OCI-LY3 (cell line): ENCODE data around the gene PGA3.
"Not testable (repeated sequence)": the region's sequence is repeated elsewhere in the genome, so short reads cannot be mapped to it uniquely, and the experiment has no call there.

Experiments
- EZH2phosphoT487 ChIP-seq: fragments of 200-600 bp; shearing (Covaris generic); IDR thresholded peaks from 2 replicates; pipeline ENCODE4 v1.6.1; 2018; ENCODE audit warnings: antibody characterized with exemption, mixed run types, low read depth
- TF ChIP-seq, protein P1 (sequence below): fragments of 200-600, 300-600 bp; sonication (generic); IDR thresholded peaks from 2 replicates; pipeline ENCODE4 v1.5.1; 2014; ENCODE audit warnings: antibody characterized with exemption, low read length, low read depth

DNA sequence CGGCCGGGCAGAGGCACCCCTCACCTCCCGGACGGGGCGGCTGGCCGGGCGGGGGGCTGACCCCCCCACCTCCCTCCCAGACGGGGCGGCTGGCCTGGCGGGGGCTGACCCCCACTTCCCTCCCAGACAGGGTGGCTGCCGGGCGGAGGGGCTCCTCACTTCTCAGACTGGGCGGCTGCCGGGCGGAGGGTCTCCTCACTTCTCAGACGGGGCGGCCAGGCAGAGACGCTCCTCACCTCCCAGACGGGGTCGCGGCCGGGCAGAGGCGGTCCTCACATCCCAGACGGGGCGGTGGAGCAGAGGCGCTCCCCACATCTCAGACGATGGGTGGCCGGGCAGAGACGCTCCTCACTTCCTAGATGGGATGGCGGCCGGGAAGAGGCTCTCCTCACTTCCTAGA is 37.0 kb upstream of the PGA3 start:
- TF ChIP-seq, protein P1, sequence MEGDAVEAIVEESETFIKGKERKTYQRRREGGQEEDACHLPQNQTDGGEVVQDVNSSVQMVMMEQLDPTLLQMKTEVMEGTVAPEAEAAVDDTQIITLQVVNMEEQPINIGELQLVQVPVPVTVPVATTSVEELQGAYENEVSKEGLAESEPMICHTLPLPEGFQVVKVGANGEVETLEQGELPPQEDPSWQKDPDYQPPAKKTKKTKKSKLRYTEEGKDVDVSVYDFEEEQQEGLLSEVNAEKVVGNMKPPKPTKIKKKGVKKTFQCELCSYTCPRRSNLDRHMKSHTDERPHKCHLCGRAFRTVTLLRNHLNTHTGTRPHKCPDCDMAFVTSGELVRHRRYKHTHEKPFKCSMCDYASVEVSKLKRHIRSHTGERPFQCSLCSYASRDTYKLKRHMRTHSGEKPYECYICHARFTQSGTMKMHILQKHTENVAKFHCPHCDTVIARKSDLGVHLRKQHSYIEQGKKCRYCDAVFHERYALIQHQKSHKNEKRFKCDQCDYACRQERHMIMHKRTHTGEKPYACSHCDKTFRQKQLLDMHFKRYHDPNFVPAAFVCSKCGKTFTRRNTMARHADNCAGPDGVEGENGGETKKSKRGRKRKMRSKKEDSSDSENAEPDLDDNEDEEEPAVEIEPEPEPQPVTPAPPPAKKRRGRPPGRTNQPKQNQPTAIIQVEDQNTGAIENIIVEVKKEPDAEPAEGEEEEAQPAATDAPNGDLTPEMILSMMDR = not testable (repeated sequence)
- TF ChIP-seq EZH2phosphoT487 = not testable (repeated sequence)
